ENCODE data around the gene STIM2. TPM values are rescaled to one million over a fixed set of nuclear protein-coding genes. Genes with fewer than 3 reads are reported as not detected.

The STIM2 gene
- total RNA-seq, 1 experiment from 2014 or later, result 23.9 TPM

DNA sequence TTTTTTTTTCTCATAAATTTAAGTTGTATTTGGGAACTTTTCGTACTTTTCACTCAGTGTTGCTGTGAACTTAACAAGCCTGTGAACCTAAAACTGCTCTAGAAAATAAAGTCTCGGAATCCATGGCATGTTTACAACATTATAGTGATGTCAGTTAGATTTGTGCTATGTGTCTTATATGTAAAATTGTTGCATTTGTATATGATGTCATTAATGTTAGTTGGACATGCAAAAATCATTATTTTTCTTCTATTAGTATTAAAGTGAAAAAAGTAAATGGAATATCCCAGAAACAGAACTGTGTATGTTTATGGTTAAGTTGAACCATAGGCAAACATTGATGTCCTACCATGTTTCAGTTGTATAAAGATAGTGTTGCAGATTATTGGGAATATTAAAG is 85.2 kb downstream of the STIM2 start:
- DNase-seq (ENCODE audit: low read depth, low spot score) (no peak), ATAC-seq (no peak)
- TF ChIP-seq POLR2AphosphoS5 (IDR thresholded peaks at IDR 0.05; ENCODE audit: low read depth, low read length) (no peak), TCF7L2 (IDR thresholded peaks at IDR 0.05; ENCODE audit: low read depth, low read length) (no peak), REST (IDR thresholded peaks at IDR 0.05; ENCODE audit: insufficient read depth in 1 of 2, low read depth in 2 of 2, low read length in 1 of 2) (no peak), SIN3A (IDR thresholded peaks at IDR 0.05; ENCODE audit: borderline replicate concordance, insufficient read depth, low read depth, low read length) (no peak)
- TF ChIP-seq, protein P1, sequence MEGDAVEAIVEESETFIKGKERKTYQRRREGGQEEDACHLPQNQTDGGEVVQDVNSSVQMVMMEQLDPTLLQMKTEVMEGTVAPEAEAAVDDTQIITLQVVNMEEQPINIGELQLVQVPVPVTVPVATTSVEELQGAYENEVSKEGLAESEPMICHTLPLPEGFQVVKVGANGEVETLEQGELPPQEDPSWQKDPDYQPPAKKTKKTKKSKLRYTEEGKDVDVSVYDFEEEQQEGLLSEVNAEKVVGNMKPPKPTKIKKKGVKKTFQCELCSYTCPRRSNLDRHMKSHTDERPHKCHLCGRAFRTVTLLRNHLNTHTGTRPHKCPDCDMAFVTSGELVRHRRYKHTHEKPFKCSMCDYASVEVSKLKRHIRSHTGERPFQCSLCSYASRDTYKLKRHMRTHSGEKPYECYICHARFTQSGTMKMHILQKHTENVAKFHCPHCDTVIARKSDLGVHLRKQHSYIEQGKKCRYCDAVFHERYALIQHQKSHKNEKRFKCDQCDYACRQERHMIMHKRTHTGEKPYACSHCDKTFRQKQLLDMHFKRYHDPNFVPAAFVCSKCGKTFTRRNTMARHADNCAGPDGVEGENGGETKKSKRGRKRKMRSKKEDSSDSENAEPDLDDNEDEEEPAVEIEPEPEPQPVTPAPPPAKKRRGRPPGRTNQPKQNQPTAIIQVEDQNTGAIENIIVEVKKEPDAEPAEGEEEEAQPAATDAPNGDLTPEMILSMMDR (IDR thresholded peaks at IDR 0.05), result no peak
- Histone ChIP-seq H3K4me3 (ENCODE audit: low read depth in 2 of 2, low read length in 2 of 2) (no peak overlapping the region), H3K9me3 (ENCODE audit: control insufficient read depth, insufficient read depth, low read depth, low read length) (no peaks in the 10 kb centered on the region), H3K36me3 (ENCODE audit: control insufficient read depth, insufficient read depth, low read length) (no peaks in the 10 kb centered on the region), H3K4me1 (ENCODE audit: control insufficient read depth, insufficient read depth, low read length) (no peaks in the 10 kb centered on the region), H3K27ac (ENCODE audit: low read length) (no peak overlapping the region), H3K27me3 (ENCODE audit: control insufficient read depth, insufficient read depth, low read length) (no peaks in the 10 kb centered on the region)
- ChIA-PET POLR2A (no interaction called here), CTCF (no interaction called here)
- in situ Hi-C loops (cut with HindIII; ENCODE audit: low pct_unique_long_range_greater_than_20kb, low sequenced_read_pairs), result no loop called here
- no TSS peak for BruUV-seq (replicated peaks)
- intact Hi-C loops (cut with micrococcal nuclease; ENCODE audit: unreplicated experiment), result no loop called here

GRCh38 chr4:26947318-26947717 is 86.7 kb downstream of the STIM2 start:
- Histone ChIP-seq H3K4me3 (ENCODE audit: low read depth in 2 of 2, low read length in 2 of 2) (no peak overlapping the region), H3K36me3 (ENCODE audit: control insufficient read depth, insufficient read depth, low read length) (no peaks in the 10 kb centered on the region), H3K9me3 (ENCODE audit: control insufficient read depth, insufficient read depth, low read depth, low read length) (no peaks in the 10 kb centered on the region), H3K4me1 (ENCODE audit: control insufficient read depth, insufficient read depth, low read length) (no peaks in the 10 kb centered on the region), H3K27ac (ENCODE audit: low read length) (no peak overlapping the region), H3K27me3 (ENCODE audit: control insufficient read depth, insufficient read depth, low read length) (no peaks in the 10 kb centered on the region)
- intact Hi-C loops (cut with micrococcal nuclease; ENCODE audit: unreplicated experiment) (no loop called here), in situ Hi-C loops (cut with HindIII; ENCODE audit: low pct_unique_long_range_greater_than_20kb, low sequenced_read_pairs) (no loop called here)
- no peak for ATAC-seq
- CTCF ChIA-PET, result no interaction called here
- TF ChIP-seq REST (IDR thresholded peaks at IDR 0.05; ENCODE audit: insufficient read depth in 1 of 2, low read depth in 2 of 2, low read length in 1 of 2) (no peak), SIN3A (IDR thresholded peaks at IDR 0.05; ENCODE audit: borderline replicate concordance, insufficient read depth, low read depth, low read length) (no peak)
- TF ChIP-seq, protein P1 (IDR thresholded peaks at IDR 0.05), result no peak
- BruUV-seq (replicated peaks), result no TSS peak
- DNase-seq (ENCODE audit: low read depth, low spot score), result no peak
- POLR2A ChIA-PET, result no interaction called here

Data from Panc1 (cell line).